Central memory CD8-positive, alpha-beta T cell (primary cell): ENCODE results near the gene MVB12A.

Experiments used
- ATAC-seq: fragments of 150-1000 bp; cut with Tn5 transposase; replicated peaks from 2 replicates; pipeline ENCODE4 v1.10.0; 2022; ENCODE audit warnings: mild to moderate bottlenecking, moderate FRiP score, moderate number of reproducible peaks; ENCODE audit not compliant: poor library complexity, severe bottlenecking; ENCODE audit errors: extremely low read depth
- DNase-seq, 2 donors: peaks; one replicate each; pipeline ENCODE4 v3.0.0; 2021; ENCODE audit warnings: low spot score in 2 of 2
- H3K27ac Mint-ChIP-seq: one replicate; pipeline ENCODE4 v1.8.0; 2022; ENCODE audit warnings: low read depth, mild to moderate bottlenecking, moderate library complexity, mixed read lengths
- H3K27me3 Mint-ChIP-seq: one replicate; pipeline ENCODE4 v1.8.0; 2022; ENCODE audit warnings: mixed read lengths
- H3K36me3 Mint-ChIP-seq: one replicate; pipeline ENCODE4 v1.8.0; 2022; ENCODE audit warnings: mild to moderate bottlenecking, moderate library complexity, mixed read lengths; ENCODE audit not compliant: insufficient read depth
- H3K4me1 Mint-ChIP-seq: one replicate; pipeline ENCODE4 v1.8.0; 2022; ENCODE audit warnings: mixed read lengths
- H3K4me3 Mint-ChIP-seq: one replicate; pipeline ENCODE4 v1.8.0; 2022; ENCODE audit warnings: mild to moderate bottlenecking, moderate library complexity, mixed read lengths
- H3K9me3 Mint-ChIP-seq: one replicate; pipeline ENCODE4 v1.8.0; 2022; ENCODE audit warnings: mixed read lengths

MVB12A gene

DNA sequence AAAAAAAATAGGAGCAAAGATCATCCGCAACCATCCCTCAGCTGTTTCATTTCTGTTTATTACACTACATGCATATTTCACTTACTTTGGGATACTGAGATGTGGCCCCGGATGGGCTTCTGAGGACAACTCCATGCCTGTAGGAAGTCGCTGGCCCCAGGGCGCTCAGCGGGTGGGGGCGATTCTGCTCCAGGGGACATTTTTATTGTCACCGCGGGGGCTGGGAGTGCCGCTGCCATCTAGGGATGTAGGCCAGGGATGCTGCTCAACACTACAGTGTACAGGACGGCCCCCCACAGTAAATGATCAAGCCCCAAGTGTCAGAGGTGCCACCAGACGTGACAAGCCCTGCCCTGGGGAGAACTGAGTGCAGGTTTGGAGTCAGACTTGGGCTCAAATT, 8.0 kb upstream of the MVB12A start:
- Mint-ChIP-seq H3K9me3 (no peaks in the 10 kb centered on the region), H3K4me1 (peaks cover 26% of the 10 kb centered on the region), H3K4me3 (no peak overlapping the region), H3K27ac (no peak overlapping the region), H3K36me3 (peaks cover 26% of the 10 kb centered on the region), H3K27me3 (no peaks in the 10 kb centered on the region)
- ATAC-seq = no peak
- DNase-seq = no peak

DNA sequence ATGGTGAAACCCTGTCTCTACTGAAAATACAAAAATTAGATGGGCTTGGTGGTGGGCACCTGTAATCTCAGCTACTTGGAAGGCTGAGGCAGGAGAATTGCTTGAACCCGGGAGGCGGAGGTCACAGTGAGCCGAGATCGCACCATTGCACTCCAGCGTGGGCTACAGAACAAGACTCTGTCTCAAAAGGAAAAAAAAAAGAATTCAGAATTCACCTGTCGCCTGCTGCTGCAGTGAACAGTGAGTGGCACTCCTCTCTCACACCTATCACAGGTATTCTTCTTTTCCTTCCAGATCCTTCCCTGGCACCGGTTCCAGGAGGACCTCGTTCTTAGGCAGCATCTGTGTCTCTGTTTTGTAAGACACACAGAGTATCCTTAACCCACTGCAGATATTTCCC, 5.8 kb upstream of the MVB12A start:
- peaks cover 25% of the 10 kb centered on the region for H3K36me3 Mint-ChIP-seq
- no peaks in the 10 kb centered on the region for H3K9me3 Mint-ChIP-seq
- no peak overlapping the region for H3K27ac Mint-ChIP-seq
- no peak for ATAC-seq
- no peak for DNase-seq
- no peak overlapping the region for H3K4me3 Mint-ChIP-seq
- H3K27me3 Mint-ChIP-seq = no peaks in the 10 kb centered on the region
- peaks cover 17% of the 10 kb centered on the region for H3K4me1 Mint-ChIP-seq

DNA sequence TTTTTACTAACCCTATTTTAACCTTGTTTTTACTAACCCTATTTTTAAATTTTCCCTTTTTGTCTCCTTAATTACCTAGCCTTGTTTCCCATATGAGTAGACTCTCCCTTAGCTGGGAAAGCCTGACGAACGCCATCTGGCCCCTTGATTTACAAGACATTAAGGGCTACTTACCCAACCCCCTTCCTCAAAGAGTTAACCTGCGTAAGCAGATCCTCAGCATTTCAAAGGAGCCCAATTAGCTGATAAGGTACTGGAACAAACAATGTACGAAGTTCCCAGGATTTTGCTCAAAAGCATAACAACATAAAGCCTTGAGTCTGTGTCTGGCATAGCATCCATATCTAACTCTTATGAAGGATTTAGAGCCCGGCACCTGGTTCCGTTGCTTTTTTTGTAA, 4.7 kb upstream of the MVB12A start:
- no peak for DNase-seq
- Mint-ChIP-seq H3K27ac (no peak overlapping the region), H3K4me3 (no peak overlapping the region), H3K9me3 (no peaks in the 10 kb centered on the region), H3K36me3 (peaks cover 26% of the 10 kb centered on the region), H3K27me3 (no peaks in the 10 kb centered on the region), H3K4me1 (peaks cover 21% of the 10 kb centered on the region)
- no peak for ATAC-seq

DNA sequence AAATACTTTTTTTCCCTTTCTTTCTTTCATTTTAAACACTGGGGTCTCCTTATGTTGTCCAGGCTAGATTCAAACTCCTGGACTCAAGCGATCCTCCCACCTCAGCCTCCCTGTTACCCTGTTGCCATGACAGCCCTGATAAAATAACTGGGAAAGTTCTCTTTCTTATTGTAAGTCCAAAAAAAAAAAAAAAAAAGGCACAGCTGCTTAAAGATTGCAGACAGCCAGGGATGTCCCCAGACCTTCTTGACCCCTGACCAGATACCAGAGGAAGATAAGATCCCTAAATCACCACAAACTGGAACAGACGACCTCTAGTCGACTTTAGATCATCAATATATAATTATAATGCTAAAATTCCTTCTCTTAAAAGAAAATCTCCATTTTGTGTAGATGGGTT, 1.1 kb upstream of the MVB12A start:
- Mint-ChIP-seq H3K36me3 (peaks cover 13% of the 10 kb centered on the region), H3K27me3 (no peaks in the 10 kb centered on the region), H3K9me3 (no peaks in the 10 kb centered on the region), H3K4me3 (peak overlapping the region; percentile 87), H3K27ac (no peak overlapping the region), H3K4me1 (peaks cover 18% of the 10 kb centered on the region)
- no peak for ATAC-seq
- no peak for DNase-seq

DNA sequence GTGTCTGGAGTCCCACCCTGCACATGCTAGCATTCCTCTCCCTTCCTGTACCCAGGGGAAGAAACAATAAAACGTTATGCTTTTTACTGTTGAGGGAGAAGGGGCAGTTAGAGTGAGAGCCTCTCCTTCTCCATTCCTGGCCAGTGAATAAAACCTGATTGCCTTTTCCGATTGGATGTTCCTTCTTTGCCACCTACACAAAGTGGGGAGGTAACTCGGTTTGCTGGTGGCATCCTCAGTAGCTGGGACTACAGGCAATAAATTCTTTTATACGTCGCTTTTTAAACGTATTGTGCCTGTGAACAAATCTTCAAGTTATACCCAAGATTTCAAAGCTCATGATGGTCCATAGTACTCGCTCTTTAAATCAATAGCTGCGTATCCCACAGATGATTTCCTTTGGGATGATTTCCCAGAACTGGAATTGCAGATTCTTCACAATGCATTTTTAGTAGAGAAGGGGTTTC, 660 bp upstream of the MVB12A start:
- Mint-ChIP-seq H3K27me3 (no peaks in the 10 kb centered on the region), H3K9me3 (no peaks in the 10 kb centered on the region), H3K4me3 (peak overlapping the region; percentile 87), H3K27ac (peak overlapping the region; percentile 76), H3K4me1 (peaks cover 18% of the 10 kb centered on the region), H3K36me3 (peaks cover 9% of the 10 kb centered on the region)
- ATAC-seq (no peak), DNase-seq (no peak)

DNA sequence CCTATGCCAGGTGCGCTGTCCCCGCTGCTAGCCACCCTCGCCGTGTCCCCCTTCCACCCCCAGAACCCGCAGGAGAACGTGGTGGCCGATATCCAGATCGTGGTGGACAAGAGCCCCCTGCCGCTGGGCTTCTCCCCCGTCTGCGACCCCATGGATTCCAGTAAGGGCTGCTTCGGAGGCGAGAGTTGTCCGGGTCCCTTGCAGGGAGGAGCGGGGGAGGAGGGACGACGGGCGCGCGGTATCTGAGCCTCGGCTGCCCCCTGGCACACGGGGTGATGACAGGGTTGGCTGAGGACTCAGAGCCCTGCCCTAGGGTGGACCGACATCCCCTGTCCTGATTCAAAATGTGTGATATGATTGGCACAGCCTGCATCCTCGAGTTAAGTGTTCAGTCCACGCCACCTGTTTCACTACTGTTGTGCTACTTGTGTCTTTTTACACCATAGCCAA, 653 bp downstream of the MVB12A start:
- peaks cover 8% of the 10 kb centered on the region for H3K36me3 Mint-ChIP-seq
- no peaks in the 10 kb centered on the region for H3K27me3 Mint-ChIP-seq
- H3K4me3 Mint-ChIP-seq = peak overlapping the region; percentile 87
- DNase-seq (no peak), ATAC-seq (no peak)
- no peak overlapping the region for H3K27ac Mint-ChIP-seq
- H3K9me3 Mint-ChIP-seq = no peaks in the 10 kb centered on the region
- H3K4me1 Mint-ChIP-seq = peaks cover 18% of the 10 kb centered on the region

DNA sequence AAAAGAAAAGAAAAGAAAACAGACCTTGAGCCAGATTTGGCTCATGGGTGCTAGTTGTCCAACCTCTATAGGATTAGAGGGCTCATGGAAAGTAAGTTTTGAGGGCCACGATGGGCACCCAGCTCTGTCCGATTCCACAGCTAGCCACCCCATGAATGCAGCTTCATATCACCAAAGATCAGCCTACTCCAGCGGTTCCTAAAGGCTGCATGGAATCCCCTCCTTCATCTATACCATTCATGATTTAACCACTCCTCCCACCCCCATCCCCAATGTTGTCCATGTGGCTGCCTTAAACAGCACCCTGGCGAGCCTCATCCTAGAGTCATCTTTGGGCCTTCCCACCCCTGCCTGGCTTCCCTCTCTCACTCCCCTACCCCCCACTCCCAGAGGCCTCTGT, 2.1 kb downstream of the MVB12A start:
- Mint-ChIP-seq H3K9me3 (no peaks in the 10 kb centered on the region), H3K4me1 (peaks cover 15% of the 10 kb centered on the region), H3K27ac (no peak overlapping the region), H3K27me3 (no peaks in the 10 kb centered on the region), H3K36me3 (peaks cover 7% of the 10 kb centered on the region), H3K4me3 (no peak overlapping the region)
- ATAC-seq (no peak), DNase-seq (no peak)

DNA sequence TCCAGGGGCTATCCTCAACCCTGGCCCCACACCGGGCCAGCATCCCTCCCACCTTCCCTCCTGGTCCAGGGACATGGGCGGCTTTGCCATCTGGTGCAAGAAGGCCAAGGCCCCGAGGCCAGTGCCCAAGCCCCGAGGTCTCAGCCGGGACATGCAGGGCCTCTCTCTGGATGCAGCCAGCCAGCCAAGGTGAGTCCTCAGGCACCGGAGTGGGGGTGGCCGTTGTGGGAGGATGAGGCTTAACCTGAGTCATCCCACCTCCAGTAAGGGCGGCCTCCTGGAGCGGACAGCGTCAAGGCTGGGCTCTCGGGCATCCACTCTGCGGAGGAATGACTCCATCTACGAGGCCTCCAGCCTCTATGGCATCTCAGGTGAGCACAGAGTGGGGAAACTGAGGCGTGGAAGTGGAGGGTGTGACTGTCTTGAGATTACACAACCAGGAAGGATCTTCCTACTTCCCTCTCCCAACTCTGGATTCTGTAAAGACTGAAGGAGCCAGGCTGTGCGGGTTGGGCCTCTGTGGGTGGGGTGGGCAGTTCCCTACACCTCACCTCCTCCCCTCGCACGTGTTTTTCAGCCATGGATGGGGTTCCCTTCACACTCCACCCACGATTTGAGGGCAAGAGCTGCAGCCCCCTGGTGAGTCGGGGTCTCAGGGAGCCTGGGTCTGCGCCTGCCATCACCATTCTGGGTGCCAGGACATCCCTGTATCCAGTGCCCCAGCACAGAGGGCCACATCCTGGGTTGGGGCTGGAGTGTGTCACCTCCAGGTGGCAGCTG, 3.8 kb downstream of the MVB12A start:
- Mint-ChIP-seq H3K4me1 (peaks cover 13% of the 10 kb centered on the region), H3K27me3 (no peaks in the 10 kb centered on the region), H3K9me3 (no peaks in the 10 kb centered on the region), H3K36me3 (peaks cover 7% of the 10 kb centered on the region), H3K4me3 (no peak overlapping the region), H3K27ac (no peak overlapping the region)
- ATAC-seq = no peak
- DNase-seq = no peak

DNA sequence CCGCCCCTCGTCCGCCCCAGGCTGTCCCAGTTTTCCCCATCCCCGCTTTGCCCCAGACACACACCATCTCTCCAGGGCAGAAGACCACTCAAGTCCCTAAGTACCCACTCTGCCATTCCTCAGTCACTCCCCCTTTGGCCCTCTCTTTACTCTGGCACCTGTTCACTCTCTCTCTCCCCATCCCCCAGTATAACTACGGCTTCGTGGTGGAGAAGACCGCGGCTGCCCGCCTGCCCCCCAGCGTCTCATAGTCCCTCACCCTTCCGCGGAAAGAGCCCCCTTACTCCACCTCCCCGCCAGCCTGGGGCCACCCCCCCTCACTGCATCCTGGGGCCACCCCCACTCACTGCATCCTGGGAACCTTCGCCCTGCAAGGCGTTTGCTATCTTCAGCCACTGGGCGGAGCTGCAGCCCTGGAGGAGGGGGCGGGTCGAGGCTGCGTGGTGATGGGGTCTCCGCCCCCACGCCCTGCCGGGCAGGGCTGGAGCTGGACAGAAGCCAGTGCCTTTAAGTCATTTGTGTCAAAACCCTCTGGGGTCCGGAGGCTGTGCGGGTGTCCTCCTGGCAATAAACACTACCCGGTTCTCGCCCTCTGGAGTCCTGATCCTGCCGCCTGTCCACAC, 5.0 kb downstream of the MVB12A start:
- Mint-ChIP-seq H3K27ac (no peak overlapping the region), H3K4me1 (peaks cover 8% of the 10 kb centered on the region), H3K27me3 (no peaks in the 10 kb centered on the region), H3K4me3 (no peak overlapping the region), H3K9me3 (no peaks in the 10 kb centered on the region), H3K36me3 (peaks cover 5% of the 10 kb centered on the region)
- ATAC-seq = no peak
- no peak for DNase-seq

DNA sequence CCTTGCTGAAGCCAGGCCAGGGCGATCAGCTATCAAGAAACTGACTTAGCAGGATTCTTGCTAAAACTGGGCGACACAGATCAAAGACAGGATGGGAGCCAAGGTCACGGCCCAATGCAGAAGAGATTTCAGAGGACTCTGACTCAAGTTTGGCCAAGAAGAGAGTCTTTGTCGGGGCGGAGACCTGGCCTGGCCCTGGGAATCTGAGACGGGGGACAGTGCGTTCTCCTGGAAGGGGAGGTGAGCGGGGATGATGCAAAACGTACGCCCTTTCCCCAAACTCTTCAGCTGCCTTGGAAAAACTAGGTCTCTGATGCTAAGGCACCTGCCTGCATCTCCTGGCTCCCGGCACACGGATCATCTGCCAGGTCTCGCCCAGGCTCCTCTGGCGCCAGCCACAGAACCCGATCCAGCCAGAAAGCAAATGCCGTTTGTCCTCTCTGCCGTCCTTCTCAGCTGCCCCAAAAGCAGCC, 9.8 kb downstream of the MVB12A start:
- H3K4me3 Mint-ChIP-seq = no peak overlapping the region
- H3K36me3 Mint-ChIP-seq = no peaks in the 10 kb centered on the region
- no peaks in the 10 kb centered on the region for H3K27me3 Mint-ChIP-seq
- H3K4me1 Mint-ChIP-seq = no peaks in the 10 kb centered on the region
- H3K27ac Mint-ChIP-seq = no peak overlapping the region
- no peak for ATAC-seq
- H3K9me3 Mint-ChIP-seq = no peaks in the 10 kb centered on the region
- no peak for DNase-seq

DNA sequence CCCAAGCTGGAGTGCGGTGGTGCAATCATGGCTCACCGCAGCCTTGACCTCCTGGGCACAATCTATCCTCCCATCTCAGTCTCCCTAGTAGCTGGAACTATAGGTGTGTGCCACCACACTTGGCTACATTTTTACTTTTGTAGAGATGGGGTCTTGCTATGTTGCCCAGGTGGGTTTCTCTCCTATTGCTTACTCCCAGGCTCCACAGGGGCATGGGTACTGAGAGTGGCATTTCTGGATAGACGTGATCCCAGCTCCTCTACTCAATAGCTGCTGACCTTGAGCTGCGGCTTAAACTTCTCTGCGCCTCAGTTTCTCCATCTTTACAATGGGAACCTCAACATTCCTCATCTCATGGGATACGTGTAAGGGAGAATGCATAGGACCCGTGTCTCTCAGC, 11.6 kb downstream of the MVB12A start:
- H3K4me3 Mint-ChIP-seq = no peak overlapping the region
- no peak overlapping the region for H3K27ac Mint-ChIP-seq
- H3K36me3 Mint-ChIP-seq = no peaks in the 10 kb centered on the region
- no peaks in the 10 kb centered on the region for H3K9me3 Mint-ChIP-seq
- ATAC-seq = no peak
- H3K4me1 Mint-ChIP-seq = no peaks in the 10 kb centered on the region
- no peak for DNase-seq
- no peaks in the 10 kb centered on the region for H3K27me3 Mint-ChIP-seq

DNA sequence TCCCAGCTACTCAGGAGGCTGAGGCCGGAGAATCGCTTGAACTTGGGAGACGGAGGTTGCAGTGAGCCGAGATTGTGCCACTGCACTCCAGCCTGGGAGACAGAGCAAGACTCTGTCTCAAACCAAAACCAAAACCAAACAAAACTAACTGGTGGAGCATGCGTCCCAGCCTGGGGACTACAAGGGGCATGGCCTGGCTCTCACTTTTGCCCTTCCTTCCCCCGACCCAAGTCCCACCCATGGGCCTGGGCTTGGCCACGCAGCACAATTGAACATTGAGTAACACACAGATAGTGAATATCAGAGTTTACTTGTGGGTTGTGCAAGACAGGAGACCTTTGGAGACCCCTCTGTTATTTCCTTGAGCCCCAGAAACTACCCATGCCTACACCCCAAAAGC, 15.4 kb downstream of the MVB12A start:
- DNase-seq (no peak), ATAC-seq (no peak)
- H3K9me3 Mint-ChIP-seq = no peaks in the 10 kb centered on the region
- H3K4me1 Mint-ChIP-seq = no peaks in the 10 kb centered on the region
- H3K36me3 Mint-ChIP-seq = no peaks in the 10 kb centered on the region
- H3K4me3 Mint-ChIP-seq = no peak overlapping the region
- peaks cover 8% of the 10 kb centered on the region for H3K27me3 Mint-ChIP-seq
- H3K27ac Mint-ChIP-seq = no peak overlapping the region
